Sigmoid colon (tissue), 7 donors: ENCODE data around the gene HMOX2. TPM values are rescaled to one million over a fixed set of nuclear protein-coding genes. Genes with fewer than 3 reads are reported as not detected.

Experiments
- DNase-seq: peaks from one replicate; pipeline ENCODE4 v3.0.0-alpha.2; 2019
- H3K27ac ChIP-seq, 4 donors: fragments of 200-600 bp; sonication (generic); one replicate each; pipeline ENCODE4 v1.5.1; 2016 to 2019; ENCODE audit warnings: mild to moderate bottlenecking in 1 of 4
- H3K27me3 ChIP-seq, 3 donors: fragments of 200-600 bp; sonication (generic); one replicate each; pipeline ENCODE4 v1.5.1; 2019; ENCODE audit warnings: mild to moderate bottlenecking in 1 of 3
- H3K36me3 ChIP-seq, 4 donors: fragments of 200-600 bp; sonication (generic); one replicate each; pipeline ENCODE4 v1.5.1; 2016 to 2019
- H3K4me1 ChIP-seq, 4 donors: fragments of 200-600 bp; sonication (generic); one replicate each; pipeline ENCODE4 v1.5.1; 2017 to 2019
- H3K4me3 ChIP-seq, 4 donors: fragments of 200-600 bp; sonication (generic); one replicate each; pipeline ENCODE4 v1.5.1; 2017 to 2019; ENCODE audit warnings: mild to moderate bottlenecking in 2 of 4, moderate library complexity in 1 of 4
- H3K9me3 ChIP-seq, 4 donors: fragments of 200-600 bp in 3 of 4; sonication (generic) in 3 of 4; one replicate each; pipeline versions ENCODE4 v1.5.1 to v1.6.1; 2013 to 2019
- CTCF ChIP-seq, 4 experiments: fragments of 450-650 bp in 3 of 4; fragments of 200-600 bp in 1 of 4; IDR thresholded peaks; one replicate each; pipeline ENCODE4 v1.5.1; 2016 to 2019; ENCODE audit warnings: antibody characterized with exemption in 4 of 4, mild to moderate bottlenecking in 3 of 4, moderate library complexity in 2 of 4
- EP300 ChIP-seq, 4 donors: sonication (generic); formaldehyde crosslinking; IDR thresholded peaks; one replicate each; pipeline ENCODE4 v1.6.1; 2017; ENCODE audit warnings: antibody characterized with exemption in 4 of 4
- POLR2A ChIP-seq, 2 donors: fragments of 450-650 bp; IDR thresholded peaks; one replicate each; pipeline ENCODE4 v1.6.1; 2016; ENCODE audit warnings: antibody characterized with exemption in 2 of 2, mild to moderate bottlenecking in 2 of 2, moderate library complexity in 2 of 2
- POLR2AphosphoS5 ChIP-seq, 4 donors: sonication (generic); formaldehyde crosslinking; IDR thresholded peaks; one replicate each; pipeline ENCODE4 v1.6.1; 2017; ENCODE audit warnings: antibody characterized with exemption in 4 of 4
- WGBS, 2 donors: extraction: QIAGEN DNeasy Blood & Tissue Kit; methylation state at CpG; one replicate each; pipeline ENCODE4 v1.1.7; 2013; 5-methylcytosine and 5-hydroxymethylcytosine counted together
- intact Hi-C: fragments of 100-400 bp; cut with DNase I; formaldehyde crosslinking; loops from one replicate; pipeline ENCODE4 v1.15.1; 2023
- polyA plus RNA-seq, 3 donors: library from polyadenylated mRNA; stranded (reverse); fragments of 200-250 nt; gene quantifications; one replicate each; pipeline ENCODE4 v1.2.3, GENCODE V29; 2013
- total RNA-seq, 4 donors: library from RNA; depleted of rRNA; stranded (reverse); fragments of >200 nt; gene quantifications; one replicate each; pipeline ENCODE4 v1.1.0, GENCODE V29; 2016
- donor health status: healthy with polysubstance abuse.
- donor health status: Bipolar disorder and iron deficiency.
- donor health status: healthy.

Gene HMOX2
- total and polyA plus RNA-seq, 7 donors, result 29.9 to 77.2 (median 37.1) TPM

- H3K27me3 ChIP-seq, result no peaks in the 10 kb centered on the region
- H3K9me3 ChIP-seq, result no peaks in the 10 kb centered on the region
- H3K27ac ChIP-seq, result no peak overlapping the region
- DNase-seq, result no peak
- 96 to 98% methylated on average over 2 of the region's 2 CpGs for WGBS, 2 donors
- H3K4me1 ChIP-seq, result peaks cover 0 to 11% (median 8%) of the 10 kb centered on the region in 4 donors
- H3K36me3 ChIP-seq, result no peaks in the 10 kb centered on the region
- intact Hi-C loops, result loop anchor here (2.0 kb wide), 1 partner anchor 75 kb away; the partner anchor contains the start of gene UBALD1
- TF ChIP-seq POLR2AphosphoS5 (IDR thresholded peaks at IDR 0.05) (no peak), POLR2A (IDR thresholded peaks at IDR 0.05) (no peak), EP300 (IDR thresholded peaks at IDR 0.05) (no peak), CTCF (IDR thresholded peaks at IDR 0.05) (no peak)
- no peak overlapping the region for H3K4me3 ChIP-seq
These were observed 63.6 kb downstream of the HMOX2 start for GRCh38 chr16:4539716-4540284.

DNA sequence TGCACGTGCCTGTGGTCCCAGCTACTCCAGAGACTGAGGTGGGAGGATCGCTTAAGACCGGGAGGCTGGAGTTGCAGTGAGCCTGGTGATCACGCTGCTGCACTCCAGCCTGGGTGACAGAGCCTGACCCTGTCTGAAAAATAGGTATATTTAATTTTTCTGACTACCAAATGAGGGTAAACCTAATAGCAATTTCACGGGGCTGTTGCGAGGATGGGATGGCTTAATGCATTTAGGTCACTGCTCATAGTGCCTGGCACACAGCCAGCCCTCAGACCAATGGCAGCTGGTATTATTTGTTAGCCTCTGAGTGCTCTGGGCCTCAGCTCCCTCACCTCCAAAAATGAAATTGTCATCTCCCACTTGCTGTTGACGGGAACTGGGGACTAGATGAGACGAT is 68.3 kb downstream of the HMOX2 start:
- Histone ChIP-seq H3K4me1 (no peaks in the 10 kb centered on the region), H3K4me3 (no peak overlapping the region), H3K27me3 (no peaks in the 10 kb centered on the region), H3K9me3 (no peaks in the 10 kb centered on the region), H3K36me3 (no peaks in the 10 kb centered on the region), H3K27ac (no peak overlapping the region)
- WGBS, 2 donors, result 81 to 83% methylated on average over 8 of the region's 8 CpGs
- TF ChIP-seq POLR2AphosphoS5 (IDR thresholded peaks at IDR 0.05) (no peak), CTCF (IDR thresholded peaks at IDR 0.05) (no peak), POLR2A (IDR thresholded peaks at IDR 0.05) (no peak), EP300 (IDR thresholded peaks at IDR 0.05) (no peak)
- intact Hi-C loops, result no loop called here
- no peak for DNase-seq

DNA sequence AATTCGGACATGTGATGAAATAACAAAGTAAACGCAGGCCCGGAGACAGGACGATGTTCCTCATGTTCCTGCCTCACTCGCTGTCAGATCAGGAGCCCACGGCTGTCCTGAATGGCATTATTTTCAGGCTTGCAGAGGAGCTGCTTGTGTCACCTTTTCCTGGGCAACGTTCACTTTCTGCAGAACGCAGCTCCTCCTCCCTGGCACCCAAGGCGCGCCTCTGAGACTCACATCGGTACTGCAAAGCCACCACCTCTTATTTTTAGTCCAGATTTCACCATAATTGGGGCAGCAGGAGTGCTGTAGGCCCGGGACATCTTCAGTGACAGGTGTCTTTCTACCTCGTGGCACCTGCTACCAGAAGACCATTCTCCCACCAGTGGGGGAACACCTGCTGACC is 71.9 kb downstream of the HMOX2 start:
- TF ChIP-seq POLR2AphosphoS5 (IDR thresholded peaks at IDR 0.05), result no peak
- TF ChIP-seq EP300 (IDR thresholded peaks at IDR 0.05), result no peak
- no peak for TF ChIP-seq POLR2A (IDR thresholded peaks at IDR 0.05)
- TF ChIP-seq CTCF (IDR thresholded peaks at IDR 0.05), result no peak
- Histone ChIP-seq H3K9me3 (no peaks in the 10 kb centered on the region), H3K27ac (no peak overlapping the region), H3K4me3 (no peak overlapping the region), H3K36me3 (no peaks in the 10 kb centered on the region), H3K27me3 (no peaks in the 10 kb centered on the region), H3K4me1 (no peaks in the 10 kb centered on the region)
- intact Hi-C loops, result loop anchor here (2.0 kb wide), 1 partner anchor 41 kb away; no protein-coding TSS in a partner anchor
- DNase-seq, result no peak
- WGBS, 2 donors, result 55 to 83% methylated on average over 13 of the region's 13 CpGs

- no peak overlapping the region for H3K27ac ChIP-seq
- WGBS, 2 donors, result 28 to 55% methylated on average over 4 of the region's 4 CpGs
- no peaks in the 10 kb centered on the region for H3K4me1 ChIP-seq
- intact Hi-C loops, result no loop called here
- TF ChIP-seq POLR2A (IDR thresholded peaks at IDR 0.05) (no peak), CTCF (IDR thresholded peaks at IDR 0.05) (no peak), EP300 (IDR thresholded peaks at IDR 0.05) (no peak), POLR2AphosphoS5 (IDR thresholded peaks at IDR 0.05) (no peak)
- H3K27me3 ChIP-seq, result no peaks in the 10 kb centered on the region
- DNase-seq, result no peak
- no peaks in the 10 kb centered on the region for H3K36me3 ChIP-seq
- H3K9me3 ChIP-seq, result no peaks in the 10 kb centered on the region
- H3K4me3 ChIP-seq, result no peak overlapping the region
These were observed 74.4 kb downstream of the HMOX2 start for GRCh38 chr16:4550591-4550990.

- Histone ChIP-seq H3K27ac (no peak overlapping the region), H3K4me3 (no peak overlapping the region), H3K36me3 (no peaks in the 10 kb centered on the region), H3K9me3 (no peaks in the 10 kb centered on the region), H3K27me3 (no peaks in the 10 kb centered on the region), H3K4me1 (no peaks in the 10 kb centered on the region)
- TF ChIP-seq EP300 (IDR thresholded peaks at IDR 0.05), result no peak
- no peak for TF ChIP-seq POLR2A (IDR thresholded peaks at IDR 0.05)
- no peak for TF ChIP-seq POLR2AphosphoS5 (IDR thresholded peaks at IDR 0.05)
- no peak for TF ChIP-seq CTCF (IDR thresholded peaks at IDR 0.05)
- intact Hi-C loops, result no loop called here
- DNase-seq, result no peak
- 77 to 81% methylated on average over 3 of the region's 3 CpGs for WGBS, 2 donors
These were observed 76.3 kb downstream of the HMOX2 start for GRCh38 chr16:4552541-4552940.
